ENCODE measurements around the gene ROBO2. TPM values are rescaled to one million over a fixed set of nuclear protein-coding genes. Genes with fewer than 3 reads are reported as not detected.

ROBO2 gene
- total RNA-seq, 1 experiment from 2014 or later = not detected

- TF ChIP-seq FOSL1 (IDR thresholded peaks at IDR 0.05; ENCODE audit: low read depth) = no peak
- no peak for TF ChIP-seq JUND (IDR thresholded peaks at IDR 0.05)
- TF ChIP-seq TCF7L2 (IDR thresholded peaks at IDR 0.05; ENCODE audit: borderline replicate concordance, extremely low read depth, insufficient read depth, insufficient read length) = no peak
- no peak for TF ChIP-seq CTCF (IDR thresholded peaks at IDR 0.05 in 2 of 3, conservative IDR thresholded peaks at IDR 0.05 in 1 of 3; ENCODE audit: borderline replicate concordance in 1 of 3, insufficient read depth in 1 of 3, low read depth in 2 of 3, low read length in 2 of 3)
- no peak for TF ChIP-seq YY1 (IDR thresholded peaks at IDR 0.05; ENCODE audit: extremely low read depth, insufficient replicate concordance, low read depth, low read length)
- TF ChIP-seq SIN3A (IDR thresholded peaks at IDR 0.05; ENCODE audit: low read depth) = no peak
- no peak for TF ChIP-seq EGR1 (IDR thresholded peaks at IDR 0.05; ENCODE audit: low read depth)
- no peak for TF ChIP-seq POLR2A (IDR thresholded peaks at IDR 0.05; ENCODE audit: borderline replicate concordance, extremely low read depth, insufficient read depth, insufficient read length)
- no peak for TF ChIP-seq SRF (IDR thresholded peaks at IDR 0.05; ENCODE audit: low read depth)
- no peak for TF ChIP-seq MAX (IDR thresholded peaks at IDR 0.05)
- TF ChIP-seq RAD21 (IDR thresholded peaks at IDR 0.05; ENCODE audit: low read depth) = no peak
- no peak for TF ChIP-seq POLR2AphosphoS5 (IDR thresholded peaks at IDR 0.05; ENCODE audit: low read depth, low read length)
- no peak for TF ChIP-seq REST (IDR thresholded peaks at IDR 0.05; ENCODE audit: low read depth)
- TF ChIP-seq ZBTB33 (IDR thresholded peaks at IDR 0.05; ENCODE audit: extremely low read depth, insufficient replicate concordance, low read length) = no peak
- no peak for TF ChIP-seq CBX3 (IDR thresholded peaks at IDR 0.05; ENCODE audit: low read depth)
- TF ChIP-seq ZNF274 (IDR thresholded peaks at IDR 0.05; ENCODE audit: low read depth, low read length) = no peak
- TF ChIP-seq ELF1 (IDR thresholded peaks at IDR 0.05; ENCODE audit: borderline replicate concordance, low read depth) = no peak
- no peak for TF ChIP-seq SP1 (IDR thresholded peaks at IDR 0.05; ENCODE audit: low read depth)
- no peak for TF ChIP-seq CEBPB (IDR thresholded peaks at IDR 0.05; ENCODE audit: low read depth)
- H3K4me3 ChIP-seq (replicated peaks in 1 of 2; ENCODE audit: low read depth in 1 of 2, low read length in 2 of 2) = no peak overlapping the region
- ATAC-seq = no peak
- H3K9me3 ChIP-seq (ENCODE audit: control insufficient read depth in 1 of 2, insufficient read depth in 1 of 2, low read depth in 1 of 2, low read length in 2 of 2) = peaks cover 27 to 33% of the 10 kb centered on the region in 2 experiments; a peak in 2 of 4 replicates
- H4K20me1 ChIP-seq (ENCODE audit: insufficient read depth) = no peaks in the 10 kb centered on the region
- H3K9me2 ChIP-seq (ENCODE audit: insufficient read depth) = no peaks in the 10 kb centered on the region
- no peak overlapping the region for H3K27ac ChIP-seq (ENCODE audit: low read depth, low read length)
- POLR2A ChIA-PET = no interaction called here
- intact Hi-C loops (cut with micrococcal nuclease) = no loop called here
- RAD21 ChIA-PET (ENCODE audit: low non-redundant PET in 1 of 2, low total read pairs in 2 of 2, uncharacterized antibody in 2 of 2, unreplicated experiment in 2 of 2) = no interaction called here
- CTCF ChIA-PET = no interaction called here
- no peak overlapping the region for H3K4me2 ChIP-seq (ENCODE audit: low read length)
- no peaks in the 10 kb centered on the region for H3K79me2 ChIP-seq (ENCODE audit: insufficient read depth, low read length)
- H3K36me3 ChIP-seq (ENCODE audit: control insufficient read depth in 1 of 2, insufficient read depth in 2 of 2, low read length in 2 of 2) = no peaks in the 10 kb centered on the region
- no peaks in the 10 kb centered on the region for H3K27me3 ChIP-seq (ENCODE audit: insufficient read depth, low read length)
- BruUV-seq (replicated peaks) = no TSS peak
- no peaks in the 10 kb centered on the region for H3K4me1 ChIP-seq (ENCODE audit: control insufficient read depth in 1 of 2, insufficient read depth in 2 of 2, low read length in 2 of 2)
- no peak overlapping the region for H2AFZ ChIP-seq (ENCODE audit: low read depth, low read length, poor library complexity, severe bottlenecking)
- DNase-seq (ENCODE audit: low read depth, low spot score) = no peak
- H3K9ac ChIP-seq (ENCODE audit: low read length) = no peak overlapping the region
Observed at GRCh38 chr3:77682162-77682561, 642.3 kb downstream of the ROBO2 start.

Measured in HCT116 (cell line).